Transverse colon (tissue), 3 donors: ENCODE results near the gene IRGQ.

Source experiments
- CTCF ChIP-seq, 5 experiments: fragments of 200-600 bp in 3 of 5; fragments of 450-650 bp in 2 of 5; sonication (generic) in 3 of 5; IDR thresholded peaks; 1 replicate in 2 of 5; 2 replicates in 3 of 5; pipeline ENCODE4 v1.5.1; 2016 to 2017; ENCODE audit warnings: antibody characterized with exemption in 5 of 5, inconsistent platforms in 3 of 5, mild to moderate bottlenecking in 2 of 5, moderate library complexity in 1 of 5
- POLR2A ChIP-seq: fragments of 450-650 bp; IDR thresholded peaks from one replicate; pipeline ENCODE4 v1.6.1; 2016; ENCODE audit warnings: antibody characterized with exemption, mild to moderate bottlenecking, moderate library complexity

DNA sequence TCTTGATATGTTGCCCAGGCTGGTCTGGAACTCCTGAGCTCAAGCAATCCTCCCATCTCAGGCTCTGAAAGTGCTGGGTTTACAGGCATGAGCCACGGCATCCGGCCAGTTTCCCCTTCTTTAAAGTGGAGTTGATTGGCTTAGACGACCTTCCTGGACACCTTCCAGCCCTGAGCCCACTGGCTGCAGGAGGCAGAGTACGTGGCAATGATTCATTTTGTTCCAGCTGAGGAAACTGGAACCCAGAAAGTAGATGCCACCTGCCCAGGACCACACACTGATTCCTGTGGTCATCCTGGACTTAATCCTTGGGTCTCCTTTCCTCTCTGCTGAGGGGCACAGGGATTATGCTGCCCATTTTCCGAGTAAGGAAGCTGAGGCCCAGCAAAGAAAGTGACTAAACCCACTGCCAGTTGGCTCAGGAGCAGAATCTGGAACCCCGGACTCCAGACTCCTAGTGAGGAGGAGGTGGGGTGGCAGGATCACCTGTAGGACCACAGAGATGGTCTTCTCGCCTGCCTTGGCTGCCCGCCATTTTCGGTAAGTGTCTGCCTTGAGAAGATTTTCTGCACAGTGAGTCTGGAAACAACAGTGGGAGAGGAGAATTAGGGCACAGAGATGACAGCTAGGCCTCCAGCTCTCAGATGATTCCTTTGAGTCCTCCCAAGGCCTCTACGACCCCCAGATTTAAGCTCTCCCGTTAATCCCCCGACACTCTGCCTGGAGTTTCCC lies 21.3 kb downstream of the IRGQ start:
- TF ChIP-seq CTCF (IDR thresholded peaks at IDR 0.05) (no peak), POLR2A (no peak)
